Neural progenitor cell (in vitro differentiated cells): Measurements from ENCODE around the gene PTPRN2.

ENCODE experiments used
- EZH2 ChIP-seq: fragments of 200-600 bp; sonication (generic); IDR thresholded peaks from 2 replicates; pipeline ENCODE4 v1.6.1; 2017; ENCODE audit warnings: antibody characterized with exemption, mild to moderate bottlenecking, moderate library complexity
- EZH2phosphoT487 ChIP-seq: fragments of 200-600 bp; sonication (generic); IDR thresholded peaks from 2 replicates; pipeline ENCODE4 v1.6.1; 2017; ENCODE audit warnings: antibody characterized with exemption
- TF ChIP-seq, protein P1 (sequence below): fragments of 200-600 bp; sonication (generic); IDR thresholded peaks from 2 replicates; pipeline ENCODE4 v1.5.1; 2017; ENCODE audit warnings: antibody characterized with exemption, mild to moderate bottlenecking

DNA sequence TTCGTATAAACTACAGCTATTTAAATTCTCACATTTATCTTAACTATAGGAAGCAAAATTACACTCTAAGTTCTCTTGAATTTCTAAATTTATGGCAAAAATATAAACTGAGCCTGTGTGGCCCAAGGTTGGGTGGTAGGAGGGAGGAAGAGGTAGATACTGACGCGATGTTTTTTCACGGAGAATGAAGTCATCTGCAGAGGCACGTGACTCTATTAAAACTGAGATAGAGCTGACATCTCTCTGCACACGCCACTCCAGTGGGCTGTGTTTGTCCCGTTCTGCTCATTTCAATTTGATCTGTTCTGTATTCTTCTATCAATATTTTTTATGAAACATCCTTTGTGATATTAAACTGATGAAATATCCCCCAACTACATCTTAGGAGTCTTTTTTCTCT is 964.1 kb downstream of the PTPRN2 start:
- no peak for TF ChIP-seq EZH2
- TF ChIP-seq, protein P1, sequence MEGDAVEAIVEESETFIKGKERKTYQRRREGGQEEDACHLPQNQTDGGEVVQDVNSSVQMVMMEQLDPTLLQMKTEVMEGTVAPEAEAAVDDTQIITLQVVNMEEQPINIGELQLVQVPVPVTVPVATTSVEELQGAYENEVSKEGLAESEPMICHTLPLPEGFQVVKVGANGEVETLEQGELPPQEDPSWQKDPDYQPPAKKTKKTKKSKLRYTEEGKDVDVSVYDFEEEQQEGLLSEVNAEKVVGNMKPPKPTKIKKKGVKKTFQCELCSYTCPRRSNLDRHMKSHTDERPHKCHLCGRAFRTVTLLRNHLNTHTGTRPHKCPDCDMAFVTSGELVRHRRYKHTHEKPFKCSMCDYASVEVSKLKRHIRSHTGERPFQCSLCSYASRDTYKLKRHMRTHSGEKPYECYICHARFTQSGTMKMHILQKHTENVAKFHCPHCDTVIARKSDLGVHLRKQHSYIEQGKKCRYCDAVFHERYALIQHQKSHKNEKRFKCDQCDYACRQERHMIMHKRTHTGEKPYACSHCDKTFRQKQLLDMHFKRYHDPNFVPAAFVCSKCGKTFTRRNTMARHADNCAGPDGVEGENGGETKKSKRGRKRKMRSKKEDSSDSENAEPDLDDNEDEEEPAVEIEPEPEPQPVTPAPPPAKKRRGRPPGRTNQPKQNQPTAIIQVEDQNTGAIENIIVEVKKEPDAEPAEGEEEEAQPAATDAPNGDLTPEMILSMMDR = no peak
- TF ChIP-seq EZH2phosphoT487 = no peak
